ENCODE data around the gene GSTO1. TPM values are rescaled to one million over a fixed set of nuclear protein-coding genes. Genes with fewer than 3 reads are reported as not detected.

Gene GSTO1
- total and polyA plus RNA-seq, 9 of the 15 experiments (the other 6 are each of a cell fraction or from before 2014, with no cell fraction given): 136 to 592 (median 237) TPM

GRCh38 chr10:104267721-104268404 lies 13.2 kb downstream of the GSTO1 start (continued):
- TF ChIP-seq, protein P1, sequence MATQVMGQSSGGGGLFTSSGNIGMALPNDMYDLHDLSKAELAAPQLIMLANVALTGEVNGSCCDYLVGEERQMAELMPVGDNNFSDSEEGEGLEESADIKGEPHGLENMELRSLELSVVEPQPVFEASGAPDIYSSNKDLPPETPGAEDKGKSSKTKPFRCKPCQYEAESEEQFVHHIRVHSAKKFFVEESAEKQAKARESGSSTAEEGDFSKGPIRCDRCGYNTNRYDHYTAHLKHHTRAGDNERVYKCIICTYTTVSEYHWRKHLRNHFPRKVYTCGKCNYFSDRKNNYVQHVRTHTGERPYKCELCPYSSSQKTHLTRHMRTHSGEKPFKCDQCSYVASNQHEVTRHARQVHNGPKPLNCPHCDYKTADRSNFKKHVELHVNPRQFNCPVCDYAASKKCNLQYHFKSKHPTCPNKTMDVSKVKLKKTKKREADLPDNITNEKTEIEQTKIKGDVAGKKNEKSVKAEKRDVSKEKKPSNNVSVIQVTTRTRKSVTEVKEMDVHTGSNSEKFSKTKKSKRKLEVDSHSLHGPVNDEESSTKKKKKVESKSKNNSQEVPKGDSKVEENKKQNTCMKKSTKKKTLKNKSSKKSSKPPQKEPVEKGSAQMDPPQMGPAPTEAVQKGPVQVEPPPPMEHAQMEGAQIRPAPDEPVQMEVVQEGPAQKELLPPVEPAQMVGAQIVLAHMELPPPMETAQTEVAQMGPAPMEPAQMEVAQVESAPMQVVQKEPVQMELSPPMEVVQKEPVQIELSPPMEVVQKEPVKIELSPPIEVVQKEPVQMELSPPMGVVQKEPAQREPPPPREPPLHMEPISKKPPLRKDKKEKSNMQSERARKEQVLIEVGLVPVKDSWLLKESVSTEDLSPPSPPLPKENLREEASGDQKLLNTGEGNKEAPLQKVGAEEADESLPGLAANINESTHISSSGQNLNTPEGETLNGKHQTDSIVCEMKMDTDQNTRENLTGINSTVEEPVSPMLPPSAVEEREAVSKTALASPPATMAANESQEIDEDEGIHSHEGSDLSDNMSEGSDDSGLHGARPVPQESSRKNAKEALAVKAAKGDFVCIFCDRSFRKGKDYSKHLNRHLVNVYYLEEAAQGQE (IDR thresholded peaks at IDR 0.05; ENCODE audit: borderline replicate concordance): no peak
- TF ChIP-seq, protein P1 (CRISPR knock-in tag; IDR thresholded peaks at IDR 0.05; ENCODE audit: low read depth): no peak
- no peak for TF ChIP-seq RBFOX2 (IDR thresholded peaks at IDR 0.05; ENCODE audit: low read depth, low read length)
- no peak for TF ChIP-seq TSHZ1 (CRISPR knock-in tag; IDR thresholded peaks at IDR 0.05)
- TF ChIP-seq, protein P2, sequence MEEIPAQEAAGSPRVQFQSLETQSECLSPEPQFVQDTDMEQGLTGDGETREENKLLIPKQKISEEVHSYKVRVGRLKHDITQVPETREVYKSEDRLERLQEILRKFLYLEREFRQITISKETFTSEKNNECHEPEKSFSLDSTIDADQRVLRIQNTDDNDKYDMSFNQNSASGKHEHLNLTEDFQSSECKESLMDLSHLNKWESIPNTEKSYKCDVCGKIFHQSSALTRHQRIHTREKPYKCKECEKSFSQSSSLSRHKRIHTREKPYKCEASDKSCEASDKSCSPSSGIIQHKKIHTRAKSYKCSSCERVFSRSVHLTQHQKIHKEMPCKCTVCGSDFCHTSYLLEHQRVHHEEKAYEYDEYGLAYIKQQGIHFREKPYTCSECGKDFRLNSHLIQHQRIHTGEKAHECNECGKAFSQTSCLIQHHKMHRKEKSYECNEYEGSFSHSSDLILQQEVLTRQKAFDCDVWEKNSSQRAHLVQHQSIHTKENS (CRISPR knock-in tag; IDR thresholded peaks at IDR 0.05): no peak
- no peak for TF ChIP-seq HEY1 (CRISPR knock-in tag; IDR thresholded peaks at IDR 0.05; ENCODE audit: borderline replicate concordance)
- no peak for TF ChIP-seq ZNF717 (CRISPR knock-in tag; IDR thresholded peaks at IDR 0.05)
- no peak for TF ChIP-seq C11orf30 (IDR thresholded peaks at IDR 0.05; ENCODE audit: low read depth)
- no peak for TF ChIP-seq HMG20B (CRISPR knock-in tag; IDR thresholded peaks at IDR 0.05)
- TF ChIP-seq THRB (CRISPR knock-in tag; conservative IDR thresholded peaks at IDR 0.05): no peak
